GM13977 (cell line): ENCODE results near the gene GAST.

Source experiments
- DNase-seq: peaks from one replicate; pipeline ENCODE4 v3.0.0; 2012; ENCODE audit warnings: low spot score
- CTCF ChIP-seq: IDR thresholded peaks from 2 replicates; pipeline ENCODE4 v1.5.1; 2012; ENCODE audit warnings: mild to moderate bottlenecking, control low read depth; ENCODE audit not compliant: insufficient read depth; ENCODE audit errors: extremely low read depth, missing control alignments
- in situ Hi-C: fragments of 300-500 bp; cut with MboI; formaldehyde crosslinking; loops from one replicate; pipeline ENCODE4 v1.12.0; 2022; ENCODE audit warnings: low sequenced_read_pairs, low pct_unique_long_range_greater_than_20kb, mixed read lengths, inconsistent platforms; ENCODE audit not compliant: unreplicated experiment

The GAST gene

DNA sequence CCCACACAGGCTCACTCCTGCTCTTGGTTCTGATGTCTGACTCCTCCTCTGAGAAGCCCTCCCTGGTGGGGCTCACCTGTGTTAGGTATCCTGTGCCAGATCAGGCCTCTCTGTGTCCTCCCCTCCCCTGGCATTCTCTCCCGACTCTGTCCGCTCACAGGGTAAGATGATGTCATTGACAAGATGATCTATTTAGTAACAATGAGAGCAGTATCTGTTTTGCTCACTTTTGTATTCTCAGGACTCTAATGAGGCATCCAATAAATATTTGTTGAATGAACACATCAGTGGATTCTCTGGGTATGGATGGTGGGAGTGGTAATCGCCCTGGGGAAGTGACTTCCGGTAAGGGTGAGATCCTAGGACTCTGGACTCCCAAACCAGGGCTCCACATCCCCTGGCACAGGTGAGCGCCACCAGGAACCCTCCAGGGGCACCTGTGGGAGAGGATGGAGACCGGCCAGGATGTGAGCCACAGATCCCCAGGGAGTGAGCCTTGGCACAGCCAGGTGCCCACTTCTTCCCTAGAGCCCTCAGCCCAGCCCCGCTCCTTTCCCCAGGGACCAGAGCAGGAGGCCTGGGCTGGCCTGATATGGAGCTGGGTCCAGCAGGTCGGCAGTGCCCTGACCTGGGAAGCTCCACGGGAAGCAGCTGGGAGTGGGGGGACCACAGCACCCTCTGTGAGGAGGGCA, 27.7 kb downstream of the GAST start:
- no peak for DNase-seq
- TF ChIP-seq CTCF = no peak
- in situ Hi-C loops = loop anchor here (5.0 to 25.0 kb wide), 2 partner anchors 62 to 372 kb away; partner anchors contain the start of genes DHX58, HSPB9 and KAT2A

GRCh38 chr17:41740506-41740905, 28.4 kb downstream of the GAST start:
- no peak for TF ChIP-seq CTCF
- no peak for DNase-seq
- in situ Hi-C loops = loop anchor here (25.0 kb wide), 1 partner anchor 372 kb away; the partner anchor contains the start of genes DHX58, HSPB9 and KAT2A

DNA sequence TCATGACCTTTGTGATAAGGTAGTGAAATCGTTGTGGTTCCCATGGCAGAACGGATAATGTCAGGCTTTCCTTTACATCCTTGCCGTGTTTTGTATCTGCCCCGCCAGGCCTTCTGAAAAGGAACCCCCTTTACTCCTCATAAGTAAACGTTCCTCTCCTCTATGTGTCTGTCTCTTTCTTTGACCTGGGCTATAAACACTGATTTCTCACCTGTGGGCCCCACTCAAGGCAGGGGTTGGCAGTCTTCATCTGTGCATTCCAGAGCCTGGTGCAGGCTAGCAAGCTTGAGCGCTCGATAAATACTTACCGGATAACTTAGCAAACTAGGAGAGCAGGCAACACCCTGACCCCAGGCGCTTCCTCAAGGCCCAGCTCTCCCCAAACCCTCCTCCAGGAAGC, 29.6 kb downstream of the GAST start:
- no peak for TF ChIP-seq CTCF
- in situ Hi-C loops = loop anchor here (25.0 kb wide), 1 partner anchor 371 kb away; the partner anchor contains the start of genes DHX58, HSPB9 and KAT2A
- DNase-seq = no peak

- no peak for TF ChIP-seq CTCF
- DNase-seq = no peak
- in situ Hi-C loops = loop anchor here (25.0 kb wide), 1 partner anchor 364 kb away; the partner anchor contains the start of genes DHX58, HSPB9 and KAT2A
Observed at GRCh38 chr17:41748275-41748674, 36.1 kb downstream of the GAST start.

GRCh38 chr17:41750862-41751261, 38.7 kb downstream of the GAST start:
- DNase-seq = no peak
- in situ Hi-C loops = no loop called here
- no peak for TF ChIP-seq CTCF

- DNase-seq = no peak
- no peak for TF ChIP-seq CTCF
- in situ Hi-C loops = no loop called here
Observed at GRCh38 chr17:41751288-41751687, 39.2 kb downstream of the GAST start.
